ENCODE results near the gene FRMD4A.

FRMD4A gene

DNA sequence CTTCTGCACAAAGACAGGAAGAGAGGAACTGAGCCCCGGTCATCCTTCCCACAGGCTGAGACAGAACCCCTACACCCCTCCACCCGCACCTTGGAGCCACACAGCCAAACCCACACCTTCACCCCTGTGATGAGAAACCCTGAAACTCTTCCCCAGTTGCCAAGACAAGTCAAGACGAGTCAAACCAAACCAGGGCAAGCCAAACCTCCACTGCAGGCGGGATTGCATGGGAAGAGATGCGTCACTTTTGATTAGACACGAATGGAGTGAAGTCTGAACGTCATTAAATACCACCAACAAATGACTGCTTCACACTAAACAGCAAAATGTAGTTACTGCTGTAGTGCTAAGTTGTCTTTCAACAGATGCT, 670.2 kb downstream of the FRMD4A start:
- peak overlapping the region; percentile 11; the same call in 1 of the 2 replicates for H3K27ac ChIP-seq
- TF ChIP-seq, protein P1, sequence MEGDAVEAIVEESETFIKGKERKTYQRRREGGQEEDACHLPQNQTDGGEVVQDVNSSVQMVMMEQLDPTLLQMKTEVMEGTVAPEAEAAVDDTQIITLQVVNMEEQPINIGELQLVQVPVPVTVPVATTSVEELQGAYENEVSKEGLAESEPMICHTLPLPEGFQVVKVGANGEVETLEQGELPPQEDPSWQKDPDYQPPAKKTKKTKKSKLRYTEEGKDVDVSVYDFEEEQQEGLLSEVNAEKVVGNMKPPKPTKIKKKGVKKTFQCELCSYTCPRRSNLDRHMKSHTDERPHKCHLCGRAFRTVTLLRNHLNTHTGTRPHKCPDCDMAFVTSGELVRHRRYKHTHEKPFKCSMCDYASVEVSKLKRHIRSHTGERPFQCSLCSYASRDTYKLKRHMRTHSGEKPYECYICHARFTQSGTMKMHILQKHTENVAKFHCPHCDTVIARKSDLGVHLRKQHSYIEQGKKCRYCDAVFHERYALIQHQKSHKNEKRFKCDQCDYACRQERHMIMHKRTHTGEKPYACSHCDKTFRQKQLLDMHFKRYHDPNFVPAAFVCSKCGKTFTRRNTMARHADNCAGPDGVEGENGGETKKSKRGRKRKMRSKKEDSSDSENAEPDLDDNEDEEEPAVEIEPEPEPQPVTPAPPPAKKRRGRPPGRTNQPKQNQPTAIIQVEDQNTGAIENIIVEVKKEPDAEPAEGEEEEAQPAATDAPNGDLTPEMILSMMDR (conservative IDR thresholded peaks at IDR 0.05), result no peak

DNA sequence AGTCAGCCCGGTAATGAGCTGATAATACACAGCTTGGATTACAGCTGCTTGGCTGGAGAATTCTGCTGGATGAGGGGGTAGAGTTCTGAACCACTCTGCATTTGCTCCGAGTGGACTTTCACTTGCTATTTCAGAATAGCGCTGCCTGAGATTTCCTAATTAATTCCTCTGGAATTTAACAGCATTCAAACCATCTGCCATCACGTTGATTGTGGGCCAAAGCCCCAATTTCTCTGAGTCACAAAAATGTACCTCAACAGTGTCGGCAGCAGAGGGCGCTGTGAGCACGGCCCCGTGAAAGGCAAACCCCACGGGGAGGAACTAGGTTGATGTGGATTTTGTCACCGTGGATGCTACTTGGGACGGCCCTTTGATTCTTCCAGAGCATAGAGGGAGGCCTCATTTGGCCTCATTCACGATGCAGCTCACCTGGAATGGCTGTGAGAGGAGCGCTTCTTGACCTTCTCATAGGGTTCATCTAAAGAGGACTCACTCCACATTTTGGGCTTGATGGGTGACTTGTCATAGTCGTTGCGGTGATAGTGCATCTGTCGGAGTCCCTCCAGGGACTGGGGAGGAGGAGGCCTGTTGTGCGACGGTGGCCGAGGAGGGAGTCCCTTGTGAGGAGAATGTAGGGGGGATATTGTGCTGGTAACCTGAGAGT, 670.7 kb downstream of the FRMD4A start:
- no peak overlapping the region; the same call in 1 of the 2 replicates for H3K27ac ChIP-seq
- TF ChIP-seq, protein P1 (conservative IDR thresholded peaks at IDR 0.05), result peak; percentile 92

DNA sequence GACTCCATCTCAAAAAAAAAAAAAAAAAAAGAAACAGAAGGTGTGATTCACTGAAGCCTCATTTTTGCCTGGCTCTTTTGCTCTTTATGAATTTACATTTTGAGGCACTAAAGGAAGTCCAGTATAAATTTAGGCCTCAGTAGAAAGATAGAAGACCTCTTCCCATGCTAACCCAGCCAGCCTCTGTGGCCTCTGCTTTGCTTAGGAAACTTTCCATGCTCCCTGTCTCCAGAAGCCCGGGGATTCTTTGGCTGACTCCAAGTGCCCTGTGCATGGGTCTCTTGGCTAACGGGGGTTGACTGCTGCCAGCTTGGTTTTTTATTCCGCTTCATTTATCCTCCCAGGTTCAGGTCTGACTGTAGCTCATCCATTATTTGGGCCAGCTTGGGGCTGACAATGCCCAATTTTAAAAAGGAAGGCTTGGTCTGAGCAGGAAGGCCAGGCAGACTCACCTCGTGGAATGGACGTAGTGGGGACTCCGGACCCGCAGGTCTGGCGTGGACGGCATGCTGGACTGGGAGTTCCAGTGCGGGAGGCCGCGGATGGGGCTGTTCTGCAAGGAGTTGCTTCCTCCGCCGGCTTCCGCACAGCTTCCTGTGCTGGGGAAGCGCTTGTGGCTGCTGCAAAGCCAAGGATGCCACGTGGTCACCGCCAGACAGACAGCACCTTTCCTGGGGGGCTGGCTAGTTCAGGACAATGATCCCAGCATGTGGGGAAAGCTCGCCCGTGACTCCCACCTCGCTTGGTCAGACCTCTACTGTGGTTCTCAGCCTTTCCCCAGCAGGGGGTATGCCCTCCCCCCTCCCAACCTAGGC, 671.6 kb downstream of the FRMD4A start:
- no peak overlapping the region; the same call in 1 of the 2 replicates for H3K27ac ChIP-seq
- TF ChIP-seq, protein P1 (conservative IDR thresholded peaks at IDR 0.05), result no peak

DNA sequence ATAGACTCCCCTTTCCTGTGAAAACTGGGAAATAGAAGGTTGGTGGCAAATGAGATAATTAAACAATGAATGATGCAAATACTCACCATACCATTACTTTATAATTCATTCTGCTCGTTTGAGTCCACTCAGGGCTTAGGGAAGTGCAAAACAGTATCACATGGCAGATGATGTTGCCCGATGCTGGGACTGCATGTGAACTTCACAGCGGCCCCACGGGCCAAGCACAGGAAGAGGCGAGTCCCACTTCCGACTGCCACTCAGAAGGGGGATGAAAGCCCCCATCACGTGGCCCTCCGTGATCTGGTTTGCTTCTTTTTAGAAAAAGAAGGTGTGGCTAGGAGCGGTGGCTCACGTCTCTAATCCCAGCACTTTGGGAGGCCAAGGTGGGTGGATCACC, 672.5 kb downstream of the FRMD4A start:
- TF ChIP-seq, protein P1 (conservative IDR thresholded peaks at IDR 0.05), result no peak
- no peak overlapping the region for H3K27ac ChIP-seq

DNA sequence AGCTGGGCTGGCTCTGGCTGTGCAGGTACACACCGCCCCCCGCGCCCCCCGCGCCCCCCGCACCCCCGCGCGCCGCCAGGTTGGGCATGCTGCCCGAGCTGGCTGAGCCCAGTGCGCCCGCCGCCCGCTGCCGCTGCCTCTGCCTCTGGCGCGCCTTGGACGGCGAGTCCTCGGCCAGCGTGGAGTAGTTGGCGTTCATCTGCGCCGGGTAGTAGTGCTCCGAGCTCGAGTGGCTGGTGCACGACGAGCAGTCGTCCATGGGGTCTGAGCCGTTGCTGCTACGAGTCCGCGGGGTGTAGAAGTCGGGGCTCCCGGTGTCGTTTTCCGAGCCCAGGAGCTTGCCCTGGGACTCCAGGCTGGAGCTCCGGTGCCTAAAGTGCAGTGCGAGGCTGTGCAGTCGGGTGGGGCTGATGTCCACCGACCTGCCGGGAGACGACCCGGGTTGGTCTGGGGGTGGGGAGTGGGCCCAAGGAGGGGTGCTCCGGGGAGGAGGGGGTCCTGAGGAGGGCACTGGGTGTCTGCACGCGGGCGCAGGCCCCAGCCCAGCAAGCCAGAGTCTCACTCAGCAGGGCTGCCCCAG, 673.5 kb downstream of the FRMD4A start:
- TF ChIP-seq, protein P1 (conservative IDR thresholded peaks at IDR 0.05), result no peak

DNA sequence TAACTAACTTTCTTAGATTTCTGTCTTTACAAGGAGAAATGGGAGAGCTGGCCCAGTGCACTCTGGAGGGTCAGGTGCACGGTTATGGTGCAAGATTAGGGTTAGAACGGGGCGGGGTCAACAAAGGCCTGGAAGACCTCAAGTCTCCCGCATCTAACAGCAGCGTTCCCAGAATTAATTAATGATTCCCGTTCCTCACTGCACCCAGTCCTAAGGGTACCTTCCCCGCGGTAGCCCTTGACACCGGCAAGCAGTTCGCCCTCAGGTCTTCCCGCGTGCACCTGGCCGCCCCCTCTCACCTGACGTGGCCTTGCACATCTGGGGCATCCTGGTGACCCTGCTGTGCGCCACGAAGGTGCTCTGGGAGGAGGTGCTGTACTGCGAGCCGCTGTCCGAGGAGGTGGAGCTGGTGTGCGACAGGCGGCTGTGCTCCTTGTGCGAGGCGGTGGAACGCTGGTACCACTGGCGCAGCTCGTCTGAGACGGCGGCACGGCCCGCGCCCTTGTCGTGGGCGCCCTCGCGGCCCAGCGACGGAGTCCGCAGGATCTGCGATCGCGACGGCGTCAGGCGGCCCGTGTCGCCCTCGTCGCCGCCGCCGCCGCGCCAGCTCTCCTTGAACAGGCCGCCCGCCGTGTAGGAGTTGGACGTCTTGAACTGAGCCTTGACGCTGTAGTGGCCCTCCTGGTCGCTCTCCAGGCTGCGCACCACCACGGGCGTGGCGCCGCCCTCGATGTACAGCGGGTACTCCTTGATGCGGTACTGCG, 674.2 kb downstream of the FRMD4A start:
- TF ChIP-seq, protein P1 (conservative IDR thresholded peaks at IDR 0.05), result no peak
- H3K27ac ChIP-seq, result no peak overlapping the region

More for the DNA sequence above, 673.5 kb downstream of the FRMD4A start:
- H3K27ac ChIP-seq, result no peak overlapping the region

DNA sequence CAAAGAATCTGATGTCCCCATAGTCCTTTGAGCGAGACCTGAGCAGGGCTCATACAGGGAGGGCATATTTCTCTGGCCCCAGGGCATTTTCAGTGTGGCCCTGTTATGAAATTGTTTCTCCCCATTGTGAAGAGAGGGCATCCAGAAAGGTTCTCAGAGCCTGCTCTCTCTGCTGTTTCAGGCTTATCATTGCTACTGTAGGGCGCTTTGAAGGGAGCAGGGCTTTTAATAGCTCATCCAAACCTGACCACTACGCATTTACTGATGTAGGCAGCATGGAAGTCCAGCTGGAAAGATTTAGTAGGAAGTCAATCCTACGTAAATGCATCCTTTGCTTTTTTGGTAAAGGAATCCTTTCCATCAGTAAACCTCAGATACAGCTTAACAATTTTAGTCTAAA, 675.9 kb downstream of the FRMD4A start:
- TF ChIP-seq, protein P1 (conservative IDR thresholded peaks at IDR 0.05), result no peak

More for the DNA sequence above, 675.9 kb downstream of the FRMD4A start:
- H3K27ac ChIP-seq, result no peak overlapping the region

All from VCaP (cell line).